K562 (cell line): ENCODE results near the gene DHX58. TPM values are rescaled to one million over a fixed set of nuclear protein-coding genes. Genes with fewer than 3 reads are reported as not detected.

Source experiments
- ATAC-seq: fragments of 200-7000 bp; cut with Tn5 transposase; 3 replicates; pipeline ENCODE4 v1.9.1; 2020; ENCODE audit warnings: moderate library complexity
- BruUV-seq: library from RNA; stranded (reverse); fragments of 400-500 nt; replicated peaks from 2 replicates; lab custom pipeline; 2021; lab: Mats Ljungman, UMichigan
- CTCF ChIA-PET: fragments of 300-600 bp; formaldehyde crosslinking; extraction: SDS; loops from one replicate; lab custom pipeline; 2021; ENCODE audit warnings: low intra/inter-chr PET ratio; lab: Yijun Ruan, JAX
- POLR2A ChIA-PET: fragments of 300-600, 350-650 bp; sonication (Branson Sonifier 250); formaldehyde crosslinking; extraction: SDS; loops from one replicate; lab custom pipeline; 2021; ENCODE audit warnings: antibody characterized with exemption, inconsistent platforms; lab: Yijun Ruan, JAX
- DNase-seq, 4 experiments: peaks; one replicate each; pipeline versions ENCODE4 v3.0.0 to v3.0.0-alpha.2; 2011 to 2018; ENCODE audit warnings: low spot score in 3 of 4, mixed read lengths in 3 of 4; ENCODE audit errors: extremely low read depth in 1 of 4
- FAIRE-seq: peaks from 2 replicates; lab custom pipeline; 2011; peaks lifted over from hg19 to GRCh38; lab: Jason Lieb, UNC
- H2AFZ ChIP-seq: 2 replicates; pipeline ENCODE4 v1.6.0; 2011; ENCODE audit warnings: low read depth, low read length, control low read depth, inconsistent platforms
- H3K27ac ChIP-seq: fragments of 200-600 bp; 3 replicates; pipeline ENCODE4 v1.8.0; 2011; ENCODE audit warnings: low read depth, mild to moderate bottlenecking, control low read depth, inconsistent platforms, low read length, moderate library complexity, mixed read lengths; ENCODE audit errors: extremely low read depth
- H3K27me3 ChIP-seq, 2 experiments: fragments of 300-600 bp in 1 of 2; 2 replicates in 1 of 2; 3 replicates in 1 of 2; pipeline versions ENCODE4 v1.6.0 to v1.8.0; 2011; ENCODE audit warnings: inconsistent platforms in 2 of 2, low read length in 2 of 2, mild to moderate bottlenecking in 1 of 2, mixed read lengths in 1 of 2, moderate library complexity in 1 of 2; ENCODE audit not compliant: control insufficient read depth in 2 of 2, insufficient read depth in 2 of 2
- H3K36me3 ChIP-seq: fragments of 300-600 bp; 3 replicates; pipeline ENCODE4 v1.8.0; 2011; ENCODE audit warnings: mild to moderate bottlenecking, low read length, inconsistent platforms; ENCODE audit not compliant: control insufficient read depth, insufficient read depth
- H3K4me1 ChIP-seq, 2 experiments: fragments of 200-600 bp in 1 of 2; replicated peaks in 1 of 2; 2 replicates in 1 of 2; 3 replicates in 1 of 2; pipeline versions ENCODE4 v1.5.1 to v1.8.0; 2011; ENCODE audit warnings: inconsistent platforms in 2 of 2, low read length in 2 of 2, mild to moderate bottlenecking in 1 of 2, mixed read lengths in 1 of 2, moderate library complexity in 1 of 2; ENCODE audit not compliant: control insufficient read depth in 2 of 2, insufficient read depth in 2 of 2
- H3K4me2 ChIP-seq: 2 replicates; pipeline ENCODE4 v1.6.1; 2011; ENCODE audit warnings: low read length, control low read depth, inconsistent platforms, mixed read lengths; ENCODE audit not compliant: insufficient read depth
- H3K4me3 ChIP-seq: fragments of 200-600 bp; sonication (generic), shearing (Covaris generic); 2 replicates; pipeline ENCODE4 v1.5.1; 2016; ENCODE audit warnings: control low read depth, inconsistent platforms
- H3K79me2 ChIP-seq: fragments of 200-600 bp; 3 replicates; pipeline ENCODE4 v1.8.0; 2011; ENCODE audit warnings: low read length, inconsistent platforms; ENCODE audit not compliant: control insufficient read depth, insufficient read depth
- H3K9ac ChIP-seq, 2 experiments: 2 replicates each; pipeline versions ENCODE4 v1.6.0 to v1.6.1; 2011; ENCODE audit warnings: low read depth in 2 of 2, low read length in 2 of 2, control low read depth in 1 of 2, inconsistent platforms in 1 of 2, mild to moderate bottlenecking in 1 of 2, mixed read lengths in 1 of 2; ENCODE audit not compliant: insufficient read depth in 1 of 2
- H3K9me1 ChIP-seq: one replicate; pipeline ENCODE4 v1.6.0; 2011; ENCODE audit warnings: inconsistent platforms, mild to moderate bottlenecking, low read length, moderate library complexity; ENCODE audit not compliant: control insufficient read depth, insufficient read depth
- H3K9me3 ChIP-seq: replicated peaks from 2 replicates; pipeline ENCODE4 v1.5.1; 2011; ENCODE audit warnings: low read depth, low read length, inconsistent platforms; ENCODE audit not compliant: control insufficient read depth, insufficient read depth
- H4K20me1 ChIP-seq: replicated peaks from 2 replicates; pipeline ENCODE4 v1.6.1; 2011; ENCODE audit warnings: low read length, inconsistent platforms, mixed read lengths; ENCODE audit not compliant: control insufficient read depth, insufficient read depth
- CEBPZ ChIP-seq: fragments of 150-350 bp; IDR thresholded peaks from 2 replicates; pipeline ENCODE4 v1.6.1; 2014; ENCODE audit warnings: low read depth, mild to moderate bottlenecking, low read length, borderline replicate concordance
- CREM ChIP-seq: IDR thresholded peaks from 2 replicates; pipeline ENCODE4 v1.6.1; 2014; ENCODE audit warnings: antibody characterized with exemption, low read depth
- E2F8 ChIP-seq: fragments of 450-650 bp; IDR thresholded peaks from 2 replicates; pipeline ENCODE4 v1.7.1; 2018; ENCODE audit warnings: mild to moderate bottlenecking, low read depth; ENCODE audit not compliant: partially characterized antibody
- EZH2 ChIP-seq: IDR thresholded peaks from 2 replicates; pipeline ENCODE4 v1.6.1; 2012; ENCODE audit warnings: low read depth, mild to moderate bottlenecking, inconsistent platforms, low read length, borderline replicate concordance
- TOE1 ChIP-seq, 2 experiments: fragments of 450-650 bp in 1 of 2; sonication (generic) in 1 of 2; formaldehyde crosslinking in 1 of 2; IDR thresholded peaks; 2 replicates each; pipeline versions ENCODE4 v1.7.1 to v1.8.0; 2016 to 2022; ENCODE audit warnings: borderline replicate concordance in 2 of 2, mild to moderate bottlenecking in 2 of 2, antibody characterized with exemption in 1 of 2, inconsistent platforms in 1 of 2, low read depth in 1 of 2, missing genetic modification reagents in 1 of 2, moderate library complexity in 1 of 2
- ZNF12 ChIP-seq: sonication (generic); formaldehyde crosslinking; IDR thresholded peaks from 2 replicates; pipeline ENCODE4 v1.4.0; 2020; ENCODE audit warnings: mild to moderate bottlenecking, missing genetic modification reagents
- ZNF707 ChIP-seq: fragments of 250-450 bp; sonication (Bioruptor Pico); conservative IDR thresholded peaks from 2 replicates; pipeline ENCODE4 v1.8.0; 2022; ENCODE audit warnings: inconsistent platforms, mild to moderate bottlenecking, moderate library complexity
- WGBS: fragments of 100-300 bp; shearing (Covaris generic); methylation state at CpG from one replicate; pipeline ENCODE4 v1.1.6; 2016; ENCODE audit warnings: low coverage, mixed read lengths; ENCODE audit not compliant: insufficient coverage; ENCODE audit errors: missing lambda C conversion rate; 5-methylcytosine and 5-hydroxymethylcytosine counted together
- in situ Hi-C: fragments of 300-500 bp; cut with MboI; formaldehyde crosslinking; loops from 4 replicates; pipeline ENCODE4 v1.15.0; 2018; ENCODE audit warnings: inconsistent platforms, mixed read lengths
- intact Hi-C: fragments of 100-400 bp; cut with micrococcal nuclease; formaldehyde crosslinking; loops from 2 replicates; pipeline ENCODE4 v1.14.2; 2022
- polyA plus RNA-seq, 8 experiments: library from polyadenylated mRNA; depleted of rRNA in 4 of 8; stranded (reverse) in 5 of 8; unstranded in 3 of 8; fragments of >200 nt; fragmentation: Nextera tagmentation in 2 of 8; fragmentation: Illumina TruSeq in 1 of 8; extraction: Ambion mirVana in 2 of 8; extraction: Trizol in 1 of 8; gene quantifications; 2 replicates each; pipeline versions ENCODE4 v1.2.1 to v1.2.3, GENCODE V29; 2011 to 2014; ENCODE audit warnings: inconsistent platforms in 1 of 8, missing spikeins in 1 of 8
- total RNA-seq, 7 experiments: library from RNA; depleted of rRNA in 6 of 7; stranded (reverse); fragments of >200 nt in 6 of 7; fragmentation: Illumina TruSeq in 2 of 7; extraction: Trizol in 2 of 7; gene quantifications; 2 replicates each; pipeline versions ENCODE4 v1.2.1 to v1.2.3, GENCODE V29; 2011 to 2021; ENCODE audit warnings: low replicate concordance in 1 of 7
- TF ChIP-seq, protein P1 (sequence below): fragments of 450-650 bp; conservative IDR thresholded peaks from 2 replicates; pipeline ENCODE4 v1.6.1; 2016; ENCODE audit warnings: missing genetic modification characterization, low read depth, mild to moderate bottlenecking, missing compliant biosample characterization, moderate library complexity

DHX58 gene
- total and polyA plus RNA-seq, 9 of the 15 experiments (the other 6 are each of a cell fraction or from before 2014, with no cell fraction given) = 0.15 to 3.0 (median 1.4) TPM

- Histone ChIP-seq H3K9me3 (no peaks in the 10 kb centered on the region), H3K27me3 (no peaks in the 10 kb centered on the region), H3K4me3 (peak overlapping the region; percentile 21; the same call in 1 of the 2 replicates), H3K9ac (peak overlapping the region; percentile 1 to 88; a peak in 3 of 4 replicates), H3K27ac (peak overlapping the region; percentile 1; the same call in 2 of the 3 replicates), H3K36me3 (peaks cover 2% of the 10 kb centered on the region; the same call in 1 of the 3 replicates), H4K20me1 (no peaks in the 10 kb centered on the region), H3K4me2 (peak overlapping the region; percentile 64), H3K4me1 (peaks cover 13 to 58% of the 10 kb centered on the region in 2 experiments; a peak in 4 of 5 replicates), H2AFZ (peak overlapping the region; percentile 84), H3K9me1 (no peaks in the 10 kb centered on the region), H3K79me2 (no peaks in the 10 kb centered on the region)
- POLR2A ChIA-PET = interaction anchor here (0.6 to 1.0 kb wide), 9 partner anchors 10 to 314 kb away, joined by 3 to 4 read pairs (median 3); no protein-coding TSS in a partner anchor
- in situ Hi-C loops = loop anchor here (25.0 kb wide), 1 partner anchor 371 kb away; the partner anchor contains the start of gene HAP1
- CTCF ChIA-PET = interaction anchor here (0.7 kb wide), 1 partner anchor 460 kb away, joined by 3 read pairs; no protein-coding TSS in a partner anchor
- intact Hi-C loops = no loop called here
- peak; percentile 98 for ATAC-seq
- 21% methylated on average over 42 of the region's 51 CpGs for WGBS
- peak; percentile 90 for FAIRE-seq
- BruUV-seq = no TSS peak
- peak; percentile 93 to 100 (median 100) for DNase-seq
- no peak for TF ChIP-seq ZNF12
- no peak for TF ChIP-seq CEBPZ
- no peak for TF ChIP-seq ZNF707
- TF ChIP-seq EZH2 = no peak
- TF ChIP-seq, protein P1, sequence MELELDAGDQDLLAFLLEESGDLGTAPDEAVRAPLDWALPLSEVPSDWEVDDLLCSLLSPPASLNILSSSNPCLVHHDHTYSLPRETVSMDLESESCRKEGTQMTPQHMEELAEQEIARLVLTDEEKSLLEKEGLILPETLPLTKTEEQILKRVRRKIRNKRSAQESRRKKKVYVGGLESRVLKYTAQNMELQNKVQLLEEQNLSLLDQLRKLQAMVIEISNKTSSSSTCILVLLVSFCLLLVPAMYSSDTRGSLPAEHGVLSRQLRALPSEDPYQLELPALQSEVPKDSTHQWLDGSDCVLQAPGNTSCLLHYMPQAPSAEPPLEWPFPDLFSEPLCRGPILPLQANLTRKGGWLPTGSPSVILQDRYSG (tag) = peak; percentile 79
- TF ChIP-seq TOE1 (IDR thresholded peaks at IDR 0.05; ENCODE audit: borderline replicate concordance) = no peak
- TF ChIP-seq TOE1 (CRISPR knock-in tag; IDR thresholded peaks at IDR 0.05; ENCODE audit: borderline replicate concordance, low read depth) = no peak
- no peak for TF ChIP-seq E2F8
- TF ChIP-seq CREM = peak; percentile 72
These were observed 4.6 kb downstream of the DHX58 start for GRCh38 chr17:42107597-42108576.
